Kidney epithelial cell (primary cell): ENCODE results near the gene TGFBR2. TPM values are rescaled to one million over a fixed set of nuclear protein-coding genes. Genes with fewer than 3 reads are reported as not detected.

Source experiments
- DNase-seq: peaks from one replicate; pipeline ENCODE4 v3.0.0-alpha.2; 2010; ENCODE audit warnings: low read depth
- H3K27me3 ChIP-seq: 2 replicates; pipeline ENCODE4 v1.6.0; 2011; ENCODE audit warnings: low read length; ENCODE audit not compliant: control insufficient read depth, insufficient read depth
- H3K36me3 ChIP-seq: 2 replicates; pipeline ENCODE4 v1.5.1; 2011; ENCODE audit warnings: low read length; ENCODE audit not compliant: control insufficient read depth, insufficient read depth
- H3K4me3 ChIP-seq: 2 replicates; pipeline ENCODE4 v1.5.1; 2011; ENCODE audit warnings: low read depth, mild to moderate bottlenecking, control low read depth, low read length
- total RNA-seq: library from RNA; depleted of rRNA; stranded (reverse); fragments of >200 nt; gene quantifications from 2 replicates; pipeline ENCODE4 v1.2.3, GENCODE V29; 2015
- TF ChIP-seq, protein P1 (sequence below): IDR thresholded peaks from 2 replicates; pipeline ENCODE4 v1.5.1; 2011; ENCODE audit warnings: mild to moderate bottlenecking, moderate library complexity, low read length, control low read depth, inconsistent platforms; ENCODE audit not compliant: insufficient read depth, poor library complexity, severe bottlenecking

The TGFBR2 gene
- total RNA-seq, 1 donor from 2014 or later = 33.4 TPM

DNA sequence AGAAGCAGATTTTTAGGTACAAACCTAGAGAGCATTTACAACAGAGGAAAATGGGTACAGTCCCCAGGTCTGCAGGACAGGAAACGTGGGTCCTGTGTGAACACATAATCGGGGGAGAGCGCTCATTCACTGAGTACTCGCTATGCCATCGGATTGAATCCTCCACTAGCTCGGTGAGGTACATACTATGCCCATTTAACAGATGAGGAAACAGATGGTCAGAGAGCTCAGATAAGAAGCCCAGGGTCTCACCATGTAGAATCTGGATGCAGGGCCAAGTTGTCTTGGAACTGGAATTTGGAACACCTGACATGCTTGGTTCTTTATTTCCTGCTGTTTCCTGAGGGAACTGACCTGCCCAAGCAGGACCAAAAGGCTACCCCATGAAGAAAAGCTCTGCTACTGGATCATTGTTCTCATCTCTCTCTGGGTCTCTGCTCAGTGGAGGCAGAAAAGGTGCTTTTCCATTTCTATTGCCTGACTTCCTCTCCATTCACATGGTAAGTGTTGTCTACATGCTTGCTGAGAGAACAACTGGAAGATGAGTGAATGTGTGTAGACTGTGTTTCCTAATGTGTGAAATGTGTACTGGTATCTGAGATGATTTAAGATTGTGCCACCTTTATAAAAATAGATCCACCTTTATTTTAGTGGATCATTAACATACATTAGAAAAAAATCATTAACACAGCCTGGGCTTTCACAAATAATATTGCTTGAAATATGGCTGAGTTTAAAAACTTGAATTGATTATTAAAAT, 89.1 kb downstream of the TGFBR2 start:
- Histone ChIP-seq H3K4me3 (no peak overlapping the region), H3K36me3 (peaks cover 3% of the 10 kb centered on the region), H3K27me3 (no peaks in the 10 kb centered on the region)
- DNase-seq = no peak
- TF ChIP-seq, protein P1, sequence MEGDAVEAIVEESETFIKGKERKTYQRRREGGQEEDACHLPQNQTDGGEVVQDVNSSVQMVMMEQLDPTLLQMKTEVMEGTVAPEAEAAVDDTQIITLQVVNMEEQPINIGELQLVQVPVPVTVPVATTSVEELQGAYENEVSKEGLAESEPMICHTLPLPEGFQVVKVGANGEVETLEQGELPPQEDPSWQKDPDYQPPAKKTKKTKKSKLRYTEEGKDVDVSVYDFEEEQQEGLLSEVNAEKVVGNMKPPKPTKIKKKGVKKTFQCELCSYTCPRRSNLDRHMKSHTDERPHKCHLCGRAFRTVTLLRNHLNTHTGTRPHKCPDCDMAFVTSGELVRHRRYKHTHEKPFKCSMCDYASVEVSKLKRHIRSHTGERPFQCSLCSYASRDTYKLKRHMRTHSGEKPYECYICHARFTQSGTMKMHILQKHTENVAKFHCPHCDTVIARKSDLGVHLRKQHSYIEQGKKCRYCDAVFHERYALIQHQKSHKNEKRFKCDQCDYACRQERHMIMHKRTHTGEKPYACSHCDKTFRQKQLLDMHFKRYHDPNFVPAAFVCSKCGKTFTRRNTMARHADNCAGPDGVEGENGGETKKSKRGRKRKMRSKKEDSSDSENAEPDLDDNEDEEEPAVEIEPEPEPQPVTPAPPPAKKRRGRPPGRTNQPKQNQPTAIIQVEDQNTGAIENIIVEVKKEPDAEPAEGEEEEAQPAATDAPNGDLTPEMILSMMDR = no peak

DNA sequence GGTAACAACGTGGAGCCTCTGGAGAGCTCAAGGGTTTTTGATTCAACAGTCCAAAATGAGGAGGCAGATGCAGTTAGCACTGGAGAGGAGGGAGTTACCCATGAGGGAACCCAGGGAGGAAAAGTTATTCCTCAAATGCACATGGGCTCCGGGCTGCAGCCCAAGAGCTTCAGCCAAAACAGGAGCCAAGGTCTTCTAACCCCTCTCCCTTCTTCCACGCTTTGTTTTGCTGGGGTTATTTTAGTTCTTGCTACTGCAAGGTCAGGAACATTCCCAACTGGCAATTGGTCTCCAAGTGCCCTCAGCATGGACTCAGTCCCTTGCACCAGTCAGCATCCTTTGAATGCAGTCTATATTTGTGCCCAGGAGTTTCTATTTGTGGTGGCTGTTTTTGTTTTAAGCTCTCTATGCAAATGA, 90.0 kb downstream of the TGFBR2 start:
- Histone ChIP-seq H3K36me3 (peaks cover 2% of the 10 kb centered on the region), H3K27me3 (no peaks in the 10 kb centered on the region), H3K4me3 (no peak overlapping the region)
- no peak for DNase-seq
- TF ChIP-seq, protein P1 = no peak

DNA sequence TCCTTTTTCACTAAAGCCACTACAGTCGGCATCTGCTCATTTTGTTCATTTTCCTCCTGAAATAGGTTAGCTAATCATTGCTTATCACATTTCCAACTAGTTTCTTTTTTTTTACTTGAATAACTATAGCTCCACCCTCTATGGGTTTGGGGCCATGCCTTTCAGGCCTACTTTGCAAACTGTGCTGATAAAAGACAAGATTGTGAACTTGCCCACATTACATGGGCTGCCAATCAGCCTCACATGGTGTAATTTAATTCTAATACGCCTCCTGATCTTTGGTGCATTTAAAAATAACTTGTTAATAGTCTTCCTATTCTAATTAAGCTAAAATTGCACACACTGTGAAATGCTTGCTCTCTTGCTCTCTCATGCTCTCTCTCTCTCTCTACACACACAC, 90.5 kb downstream of the TGFBR2 start:
- TF ChIP-seq, protein P1 = no peak
- Histone ChIP-seq H3K27me3 (no peaks in the 10 kb centered on the region), H3K36me3 (peaks cover 1% of the 10 kb centered on the region), H3K4me3 (no peak overlapping the region)
- DNase-seq = no peak

DNA sequence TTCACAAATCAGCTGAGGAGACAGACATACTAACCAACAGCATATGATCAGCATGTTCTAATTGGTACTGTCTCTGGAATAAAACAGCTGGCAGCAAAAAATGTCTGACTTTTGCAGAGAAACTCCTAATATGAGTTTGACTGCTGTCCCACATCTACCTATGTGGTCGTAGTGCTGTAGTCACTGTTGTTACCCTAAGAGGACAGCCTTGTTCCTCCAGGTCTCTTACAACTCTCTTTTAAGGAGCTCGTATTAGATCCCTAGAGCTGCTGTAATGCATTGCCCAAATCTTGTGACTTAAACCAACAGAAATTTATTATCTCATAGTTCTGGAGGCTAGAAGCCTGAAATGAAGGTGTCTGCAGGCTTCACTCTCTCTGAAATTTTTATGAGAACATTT, 92.1 kb downstream of the TGFBR2 start:
- TF ChIP-seq, protein P1 = no peak
- Histone ChIP-seq H3K36me3 (peaks cover 1% of the 10 kb centered on the region), H3K4me3 (no peak overlapping the region), H3K27me3 (no peaks in the 10 kb centered on the region)
- no peak for DNase-seq

DNA sequence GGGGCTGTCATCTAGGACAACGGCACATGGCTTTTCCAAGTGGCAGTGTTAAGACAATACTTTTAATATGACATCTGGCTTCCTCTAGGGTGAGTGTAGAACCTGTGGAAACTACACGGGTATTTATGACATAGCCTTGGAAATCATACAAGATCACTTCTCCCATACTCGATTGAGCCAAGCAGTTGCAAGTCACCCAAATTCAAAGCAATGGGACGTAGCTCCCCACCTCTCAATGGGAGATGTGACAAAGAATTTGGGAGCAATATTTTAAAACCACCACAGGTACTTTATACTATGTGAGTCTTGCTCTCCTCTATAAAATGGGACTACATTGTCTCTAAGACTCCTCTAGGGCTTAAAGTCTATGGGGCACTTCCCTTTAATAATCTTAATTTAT, 93.5 kb downstream of the TGFBR2 start:
- TF ChIP-seq, protein P1 = no peak
- Histone ChIP-seq H3K4me3 (no peak overlapping the region), H3K36me3 (peaks cover 1% of the 10 kb centered on the region), H3K27me3 (no peaks in the 10 kb centered on the region)
- no peak for DNase-seq
